GM21447 (cell line): ENCODE data around the gene TTC12.

Experiments
- ATAC-seq: cut with Tn5 transposase; IDR thresholded peaks from one replicate; pipeline ENCODE4 v1.9.1; 2021; ENCODE audit not compliant: unreplicated experiment

The TTC12 gene, protein sequence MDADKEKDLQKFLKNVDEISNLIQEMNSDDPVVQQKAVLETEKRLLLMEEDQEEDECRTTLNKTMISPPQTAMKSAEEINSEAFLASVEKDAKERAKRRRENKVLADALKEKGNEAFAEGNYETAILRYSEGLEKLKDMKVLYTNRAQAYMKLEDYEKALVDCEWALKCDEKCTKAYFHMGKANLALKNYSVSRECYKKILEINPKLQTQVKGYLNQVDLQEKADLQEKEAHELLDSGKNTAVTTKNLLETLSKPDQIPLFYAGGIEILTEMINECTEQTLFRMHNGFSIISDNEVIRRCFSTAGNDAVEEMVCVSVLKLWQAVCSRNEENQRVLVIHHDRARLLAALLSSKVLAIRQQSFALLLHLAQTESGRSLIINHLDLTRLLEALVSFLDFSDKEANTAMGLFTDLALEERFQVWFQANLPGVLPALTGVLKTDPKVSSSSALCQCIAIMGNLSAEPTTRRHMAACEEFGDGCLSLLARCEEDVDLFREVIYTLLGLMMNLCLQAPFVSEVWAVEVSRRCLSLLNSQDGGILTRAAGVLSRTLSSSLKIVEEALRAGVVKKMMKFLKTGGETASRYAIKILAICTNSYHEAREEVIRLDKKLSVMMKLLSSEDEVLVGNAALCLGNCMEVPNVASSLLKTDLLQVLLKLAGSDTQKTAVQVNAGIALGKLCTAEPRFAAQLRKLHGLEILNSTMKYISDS

DNA sequence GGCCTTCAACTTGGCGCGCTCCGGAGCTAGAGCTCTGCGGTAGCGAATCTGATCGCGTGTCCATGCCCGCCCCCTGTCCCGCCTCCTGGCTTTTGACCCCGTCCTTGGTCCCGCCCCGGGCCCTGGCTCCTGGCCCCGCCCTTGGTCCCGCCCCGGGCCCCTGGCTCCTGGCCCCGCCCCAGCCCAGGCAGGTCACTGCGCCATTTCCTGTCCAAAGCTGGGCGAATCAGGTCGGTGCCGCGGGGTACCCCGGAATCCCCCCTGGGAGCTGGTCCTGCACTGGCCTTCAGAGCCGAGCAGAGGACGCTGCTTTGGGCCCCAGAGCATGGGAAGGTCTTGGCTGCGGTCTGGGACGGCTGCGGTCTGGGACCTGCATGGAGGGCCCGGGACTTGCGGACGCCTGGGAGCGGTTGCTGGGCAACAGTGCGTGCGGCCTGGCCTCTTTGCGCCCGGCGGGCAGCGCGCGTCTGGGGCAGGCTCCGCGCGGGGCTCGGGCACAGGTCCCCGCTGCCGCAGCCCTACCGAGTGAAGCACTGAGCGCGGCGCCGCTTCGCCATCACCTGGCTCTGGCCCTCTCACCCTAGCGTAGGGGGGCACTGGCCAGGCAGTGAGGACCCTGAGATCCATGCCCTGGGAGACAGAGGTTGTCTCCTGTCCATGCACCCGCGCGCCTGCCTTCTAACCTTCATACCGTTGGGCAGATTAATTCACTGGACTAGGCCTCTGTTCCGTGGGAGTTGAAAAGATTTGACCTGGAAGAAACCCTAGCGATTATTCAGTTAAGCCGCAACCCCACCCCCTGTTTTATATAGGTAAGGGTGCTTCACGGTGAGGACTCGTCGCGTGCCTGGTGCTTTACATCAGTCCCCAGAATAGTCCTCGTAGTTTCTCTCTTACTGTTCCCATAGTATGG lies at the start of gene TTC12:
Gene TTC12 (plus strand): TSS at position 195 of the 913 bp plus-strand sequence. CDS start 1,675 bp downstream, outside the sequence.
- peak; percentile 99 for ATAC-seq

DNA sequence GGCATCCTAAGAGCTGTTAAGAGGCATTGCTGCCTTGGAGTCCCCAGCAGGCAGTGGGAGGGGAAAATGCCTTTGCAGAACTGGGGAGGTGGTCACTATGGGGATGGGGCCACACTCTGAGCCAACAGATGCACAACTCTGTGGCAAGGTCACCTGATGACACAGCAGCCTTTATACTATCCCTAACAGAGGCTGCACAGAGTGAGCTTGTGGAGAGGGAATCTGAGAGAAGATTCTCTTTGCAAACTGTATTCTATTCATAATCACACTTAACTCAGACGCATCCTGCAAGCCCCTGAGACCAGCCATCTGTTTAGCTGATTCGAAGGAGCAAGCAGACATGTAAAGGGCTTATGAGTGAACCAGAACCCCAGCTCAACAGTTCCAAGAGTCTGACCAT lies 49.0 kb upstream of the TTC12 start:
- no peak for ATAC-seq

DNA sequence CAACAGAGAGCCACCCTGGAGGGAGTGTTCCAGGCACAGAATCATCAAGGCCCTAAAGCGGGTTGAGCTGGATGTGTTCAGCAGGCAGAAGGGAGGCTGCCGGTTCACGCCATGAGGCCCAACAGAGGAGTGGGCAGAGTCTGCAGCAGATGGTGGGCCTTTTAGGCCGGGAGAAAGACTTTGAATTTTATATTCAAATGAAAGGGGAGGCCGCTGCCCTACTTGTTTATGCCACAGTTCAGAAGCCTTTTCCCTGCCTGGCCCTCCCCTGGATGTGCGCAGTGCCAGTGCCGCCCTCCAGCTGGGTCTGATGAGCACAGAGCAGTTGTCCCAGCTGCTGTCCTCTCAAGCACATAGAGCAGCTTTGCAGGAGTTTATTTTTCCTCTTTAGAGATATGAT lies 46.9 kb upstream of the TTC12 start:
- no peak for ATAC-seq

DNA sequence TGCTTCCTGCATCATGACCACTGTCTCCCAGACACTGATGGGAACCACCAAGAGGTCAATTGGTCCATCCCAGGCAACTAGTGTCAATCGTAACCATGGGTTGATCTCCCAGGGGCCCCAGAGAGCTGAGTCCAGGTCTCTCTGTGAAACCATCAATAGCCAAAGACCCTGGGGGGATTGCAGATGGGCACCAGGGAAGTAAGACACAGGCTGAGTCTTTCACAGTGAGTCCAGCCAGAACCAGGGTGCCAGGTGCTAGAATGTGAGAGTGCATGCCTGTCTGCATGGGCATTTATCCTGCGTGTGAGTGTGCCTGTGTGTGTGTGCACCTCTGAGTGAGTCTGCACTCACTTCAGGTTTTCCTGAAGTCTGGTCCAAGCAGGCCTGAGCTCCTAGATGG lies 45.3 kb upstream of the TTC12 start:
- no peak for ATAC-seq

DNA sequence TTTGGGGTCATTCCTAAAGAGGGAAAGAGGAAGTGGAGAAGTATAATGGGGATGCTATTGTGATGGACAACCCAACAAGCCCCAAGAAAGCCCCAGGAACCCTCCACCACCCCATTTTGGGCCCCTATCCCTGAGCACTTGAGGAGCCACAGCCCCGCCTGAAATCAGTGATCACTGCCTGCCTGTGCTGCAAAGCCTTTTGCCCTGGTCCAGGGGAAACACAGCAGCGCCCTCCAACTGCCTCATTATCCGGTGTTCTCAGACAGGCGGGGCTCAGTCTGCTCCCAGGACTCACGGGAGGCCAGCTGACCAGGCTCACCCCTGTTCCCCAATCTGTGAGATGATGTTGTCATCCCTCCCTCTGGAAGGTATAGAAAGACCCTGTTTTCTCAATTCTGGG lies 44.7 kb upstream of the TTC12 start:
- no peak for ATAC-seq

DNA sequence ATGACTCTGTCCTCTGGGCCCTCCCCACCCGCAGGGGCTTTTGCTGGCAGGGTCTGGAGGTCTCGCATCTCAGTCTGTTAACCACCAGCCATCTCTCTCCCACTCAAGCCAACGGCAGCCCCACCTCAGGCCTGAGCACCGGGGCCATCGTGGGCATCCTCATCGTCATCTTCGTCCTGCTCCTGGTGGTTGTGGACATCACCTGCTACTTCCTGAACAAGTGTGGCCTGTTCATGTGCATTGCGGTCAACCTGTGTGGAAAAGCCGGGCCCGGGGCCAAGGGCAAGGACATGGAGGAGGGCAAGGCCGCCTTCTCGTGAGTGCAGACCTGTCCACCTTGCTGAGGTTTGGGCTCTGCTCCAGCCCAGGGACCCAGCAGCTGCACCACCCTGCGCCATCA lies 44.3 kb upstream of the TTC12 start:
- no peak for ATAC-seq

DNA sequence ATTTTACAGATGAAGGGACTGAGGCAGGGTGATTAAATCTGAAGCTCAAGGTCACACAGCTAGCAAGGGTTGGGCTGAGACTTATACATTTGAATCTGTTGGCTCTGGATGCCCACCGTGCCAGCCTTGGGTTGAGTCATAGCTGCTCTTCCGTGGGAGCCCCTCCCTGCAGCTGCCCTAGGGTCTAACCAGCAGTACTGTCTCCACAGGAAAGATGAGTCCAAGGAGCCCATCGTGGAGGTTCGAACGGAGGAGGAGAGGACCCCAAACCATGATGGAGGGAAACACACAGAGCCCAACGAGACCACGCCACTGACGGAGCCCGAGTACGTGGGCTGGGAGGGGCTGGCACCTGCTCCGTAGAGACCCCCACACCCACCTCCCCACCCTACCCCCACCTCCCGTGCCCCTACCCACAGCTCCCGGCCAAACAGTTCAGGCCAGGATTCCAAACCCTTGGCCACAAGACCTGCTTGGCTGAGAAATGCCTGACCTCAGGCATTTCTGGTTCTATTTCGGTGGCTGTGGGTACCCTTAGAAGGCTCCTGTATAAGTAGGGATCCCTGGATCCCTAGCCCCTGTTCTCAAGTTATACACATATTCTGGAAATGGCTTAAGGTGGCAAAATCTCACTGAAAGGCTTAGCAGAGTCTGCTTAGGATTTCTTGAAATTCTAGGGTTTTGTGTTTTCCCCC lies 42.7 kb upstream of the TTC12 start:
- ATAC-seq = no peak

DNA sequence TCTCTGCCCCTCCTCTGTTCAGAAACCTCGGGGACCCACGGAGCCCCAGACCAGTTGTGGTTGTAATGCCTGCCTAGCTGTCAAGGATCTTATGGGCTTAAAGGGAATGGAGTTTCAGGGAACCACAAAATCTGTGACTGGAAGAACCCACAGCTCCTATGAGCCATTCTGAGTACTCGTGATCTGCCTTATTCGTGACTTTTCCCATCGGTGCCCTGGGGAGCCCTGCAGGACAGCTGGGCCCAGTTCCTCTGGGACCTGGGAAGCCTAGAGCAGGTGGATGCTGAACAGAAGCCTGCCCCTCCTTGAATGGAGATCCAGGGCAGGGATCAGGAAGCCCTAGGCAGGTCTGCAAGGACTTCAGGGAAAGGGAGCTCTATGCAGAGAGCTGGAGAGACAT lies 42.1 kb upstream of the TTC12 start:
- ATAC-seq = no peak

DNA sequence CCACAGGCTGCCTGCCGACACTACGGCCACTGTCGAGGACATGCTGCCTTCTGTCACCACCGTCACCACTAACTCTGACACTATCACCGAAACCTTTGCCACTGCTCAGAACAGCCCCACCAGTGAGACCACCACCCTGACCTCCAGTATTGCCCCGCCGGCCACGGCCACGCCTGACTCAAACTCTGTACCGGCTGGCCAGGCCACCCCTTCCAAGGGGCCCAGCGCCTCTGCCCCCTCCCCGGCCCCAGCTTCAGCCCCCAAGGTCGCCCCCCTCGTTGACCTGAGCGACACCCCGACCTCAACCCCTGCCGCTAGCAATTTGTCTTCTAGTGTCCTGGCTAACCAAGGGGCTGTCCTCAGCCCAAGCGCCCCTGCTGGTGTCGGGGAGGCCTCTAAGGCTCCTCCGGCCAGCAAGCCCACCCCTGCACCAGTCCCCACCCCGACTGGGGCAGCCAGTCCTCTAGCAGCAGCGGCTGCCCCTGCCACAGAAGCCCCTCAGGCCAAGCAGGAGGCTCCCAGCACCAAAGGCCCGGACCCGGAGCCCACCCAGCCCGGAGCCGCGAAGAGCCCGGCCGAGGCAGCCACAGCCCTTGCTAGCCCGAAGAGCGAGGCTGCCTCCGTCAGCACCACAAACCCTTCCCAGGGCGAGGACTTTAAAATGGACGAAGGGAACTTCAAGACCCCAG lies 41.3 kb upstream of the TTC12 start:
- no peak for ATAC-seq

DNA sequence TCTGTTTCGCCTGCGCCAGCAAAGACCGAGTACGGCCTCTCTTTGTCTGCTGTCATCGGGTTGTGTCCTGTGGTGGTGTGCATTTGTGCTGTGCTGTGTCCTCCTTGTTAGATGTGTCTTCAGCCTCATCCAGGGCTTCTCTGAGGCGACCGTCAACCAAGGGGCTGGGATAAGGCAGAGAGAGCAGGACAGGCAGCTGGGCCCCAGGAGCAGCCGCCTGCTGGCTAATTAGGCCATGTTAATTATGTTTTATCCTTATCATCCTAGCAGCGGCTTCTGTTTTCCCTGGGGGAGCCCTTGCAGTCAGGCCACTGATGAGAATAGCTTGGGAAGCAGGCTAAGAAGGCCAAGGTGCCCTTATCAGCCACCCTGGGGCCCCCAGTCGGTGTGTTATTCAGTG lies 40.7 kb upstream of the TTC12 start:
- ATAC-seq = no peak

DNA sequence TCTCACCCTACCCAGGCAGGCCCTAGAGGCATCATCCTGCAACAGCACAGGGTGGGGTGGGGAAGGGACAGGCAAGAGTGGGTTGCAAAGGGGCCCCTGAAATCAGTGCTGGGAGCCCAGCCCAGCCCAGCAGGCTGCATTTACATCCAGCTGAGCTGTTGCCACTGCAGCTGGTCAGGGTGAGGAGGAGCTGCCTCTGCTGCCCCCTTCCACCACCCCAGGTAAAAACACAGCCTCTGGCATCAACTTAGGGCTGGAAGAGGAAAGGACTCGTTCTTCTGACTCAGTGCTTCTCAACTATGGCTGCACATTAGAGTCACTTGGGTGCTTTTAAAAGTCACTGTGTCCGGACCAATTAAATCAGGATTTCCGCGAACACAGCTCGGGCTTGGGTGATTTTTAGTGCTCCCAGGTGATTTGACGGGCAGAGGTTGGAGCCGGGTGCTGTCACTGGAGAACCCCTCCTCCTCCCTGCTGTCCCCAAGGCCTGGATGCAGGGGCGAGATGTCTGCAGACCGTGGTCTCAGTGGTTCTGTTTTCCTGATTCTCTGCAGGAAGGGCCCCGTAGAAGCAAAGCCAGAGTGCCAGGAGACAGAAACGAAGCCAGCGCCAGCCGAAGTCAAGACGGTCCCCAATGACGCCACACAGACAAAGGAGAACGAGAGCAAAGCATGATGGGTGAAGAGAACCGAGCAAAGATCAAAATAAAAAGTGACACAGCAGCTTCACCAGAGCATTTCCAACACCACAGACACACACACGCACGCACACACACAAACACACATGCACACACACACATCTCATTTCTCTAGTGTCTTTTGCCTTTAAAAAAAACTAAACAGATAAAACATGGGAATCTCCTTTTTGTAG lies 39.4 kb upstream of the TTC12 start:
- no peak for ATAC-seq

DNA sequence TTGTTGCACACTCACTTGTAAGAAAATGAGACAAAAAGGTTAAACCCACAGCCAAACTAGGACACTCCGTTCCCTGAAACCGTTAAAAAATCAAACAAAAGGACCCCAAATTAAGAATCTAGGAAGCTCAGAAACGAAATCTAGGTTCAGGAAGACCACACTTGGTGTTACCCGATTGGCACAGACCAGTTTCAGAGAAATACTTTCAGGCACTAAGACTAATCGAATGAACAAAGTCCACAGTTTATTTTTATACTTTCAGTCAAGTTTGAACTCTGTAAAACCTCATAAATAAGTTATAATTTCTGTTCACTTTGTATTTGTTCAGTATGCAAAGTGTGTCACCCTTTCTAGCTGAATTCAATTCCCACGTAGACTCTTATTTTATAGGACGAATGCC lies 38.8 kb upstream of the TTC12 start:
- ATAC-seq = no peak

DNA sequence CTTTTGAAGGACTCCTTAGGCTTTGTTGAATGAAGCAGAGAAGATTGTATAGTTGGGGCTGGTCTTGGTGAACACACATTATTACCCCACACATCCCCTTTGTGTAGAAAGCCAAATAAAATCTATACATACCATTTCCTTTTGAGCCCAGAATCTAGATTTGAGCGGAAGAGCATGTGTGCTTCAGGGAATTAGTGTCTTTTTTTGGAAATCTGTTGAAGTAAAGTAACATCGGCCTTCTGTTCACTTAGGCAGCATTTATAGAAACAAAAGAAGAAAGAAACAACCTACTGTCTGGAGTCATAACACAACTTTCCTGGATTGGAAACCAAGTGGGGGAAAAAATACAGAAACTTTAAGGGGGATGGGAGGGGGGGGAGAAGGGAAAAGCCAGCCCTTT lies 37.9 kb upstream of the TTC12 start:
- no peak for ATAC-seq

DNA sequence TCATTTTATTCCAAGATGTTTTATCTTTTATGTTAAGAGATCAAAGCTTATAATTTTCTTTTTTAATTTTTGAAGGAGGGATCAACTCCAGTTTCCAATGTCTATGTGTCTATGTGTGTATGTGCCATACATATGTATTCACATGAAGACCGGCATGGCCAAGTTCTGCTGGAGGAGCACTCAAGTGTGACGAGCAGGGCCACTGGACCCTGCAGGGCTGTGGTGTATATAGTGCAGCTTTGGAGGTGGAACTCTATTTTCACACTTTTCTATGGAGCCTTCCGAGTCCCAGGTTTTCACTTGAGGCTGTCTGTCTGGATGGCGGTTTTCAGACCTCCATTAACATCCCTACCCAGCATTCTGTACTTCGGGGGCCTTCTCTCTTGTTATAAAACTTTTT lies 36.5 kb upstream of the TTC12 start:
- no peak for ATAC-seq

DNA sequence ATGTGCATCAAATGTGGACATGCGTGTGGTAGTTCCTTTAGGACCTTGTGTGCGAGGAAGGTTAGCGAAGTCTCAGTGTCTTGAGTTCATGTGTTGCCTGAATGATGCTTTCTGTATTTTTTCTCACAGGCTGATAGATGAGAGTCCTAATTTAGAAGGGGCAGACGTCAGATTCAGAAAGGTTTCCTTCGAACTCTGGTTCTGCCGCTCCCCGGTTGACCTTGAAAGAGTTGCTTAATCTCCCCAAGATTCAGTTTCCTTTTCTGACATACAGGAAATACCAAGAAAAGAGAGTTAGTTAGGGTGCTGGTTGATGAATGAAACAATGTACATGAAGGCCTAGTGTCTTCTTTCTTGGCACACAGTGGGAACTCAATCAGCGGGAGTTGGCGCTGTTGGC lies 35.9 kb upstream of the TTC12 start:
- ATAC-seq = no peak

DNA sequence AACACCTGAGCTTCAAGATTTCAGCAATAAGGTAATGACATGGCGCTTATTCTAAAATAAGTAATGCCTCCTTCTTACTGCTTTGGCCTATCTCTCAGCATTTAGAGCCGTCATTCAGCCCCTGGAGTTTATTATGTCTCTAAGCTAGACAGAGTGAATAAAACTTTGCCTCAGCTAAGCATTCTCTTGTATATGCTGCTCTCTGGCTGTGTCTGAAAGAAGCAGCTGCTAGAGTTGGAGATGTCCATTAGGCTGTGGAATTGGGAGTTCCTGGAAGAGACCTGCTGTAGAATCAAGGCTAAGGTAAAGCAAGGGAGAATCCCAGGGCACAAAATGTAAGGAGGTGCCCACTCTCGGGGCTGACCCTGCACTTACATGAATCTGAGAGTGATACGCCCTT lies 35.5 kb upstream of the TTC12 start:
- no peak for ATAC-seq

DNA sequence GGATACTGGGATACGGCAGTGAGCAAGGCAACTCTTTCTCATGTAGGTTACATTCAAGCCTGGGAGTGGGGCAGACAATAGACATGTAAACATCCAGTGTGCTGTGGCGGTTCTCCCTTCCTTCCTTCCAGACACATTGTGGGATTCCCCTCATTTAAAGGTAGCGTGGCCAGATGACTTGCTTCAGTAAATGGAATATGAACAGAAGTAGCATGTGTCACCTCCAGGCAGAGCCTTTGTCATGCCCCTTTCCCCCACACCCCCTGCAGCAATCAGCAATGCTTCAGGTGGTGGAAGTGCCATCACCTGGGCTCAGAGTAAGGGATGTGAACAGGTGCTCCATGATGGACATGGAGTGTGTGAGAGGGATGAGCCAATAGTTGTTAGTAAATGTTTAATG lies 34.8 kb upstream of the TTC12 start:
- ATAC-seq = no peak

DNA sequence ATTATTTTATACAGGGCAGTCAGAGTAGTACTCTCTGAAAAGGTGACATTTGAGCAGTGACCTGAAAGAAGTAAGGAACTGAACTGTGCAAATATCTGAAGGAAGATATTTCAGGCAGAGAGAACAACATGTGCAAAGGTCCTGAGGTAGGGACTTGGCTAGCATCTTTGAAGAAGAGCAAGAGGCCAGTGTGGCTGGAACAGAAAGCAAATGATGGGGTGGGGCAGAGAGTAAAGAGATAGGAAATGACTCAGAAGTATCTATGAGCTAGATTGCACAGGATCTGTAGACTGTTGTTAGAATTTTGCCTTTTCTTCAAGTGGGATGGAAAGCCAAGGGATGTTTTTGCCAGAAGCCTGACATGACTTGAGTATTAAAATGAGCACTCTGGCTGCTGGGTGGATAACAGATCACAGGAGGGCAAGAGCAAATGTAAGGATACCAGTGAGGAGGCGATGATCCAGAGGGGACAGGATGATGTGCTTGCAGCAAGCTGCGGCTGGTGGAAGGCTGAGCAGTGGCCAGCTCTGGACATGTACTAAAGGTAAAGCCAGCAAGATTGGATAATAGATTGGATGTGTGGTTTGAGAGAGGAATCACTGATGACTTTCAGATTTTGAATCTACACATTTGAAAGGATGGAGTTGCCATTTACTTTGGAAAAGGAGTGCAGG lies 33.2 kb upstream of the TTC12 start:
- ATAC-seq = no peak

DNA sequence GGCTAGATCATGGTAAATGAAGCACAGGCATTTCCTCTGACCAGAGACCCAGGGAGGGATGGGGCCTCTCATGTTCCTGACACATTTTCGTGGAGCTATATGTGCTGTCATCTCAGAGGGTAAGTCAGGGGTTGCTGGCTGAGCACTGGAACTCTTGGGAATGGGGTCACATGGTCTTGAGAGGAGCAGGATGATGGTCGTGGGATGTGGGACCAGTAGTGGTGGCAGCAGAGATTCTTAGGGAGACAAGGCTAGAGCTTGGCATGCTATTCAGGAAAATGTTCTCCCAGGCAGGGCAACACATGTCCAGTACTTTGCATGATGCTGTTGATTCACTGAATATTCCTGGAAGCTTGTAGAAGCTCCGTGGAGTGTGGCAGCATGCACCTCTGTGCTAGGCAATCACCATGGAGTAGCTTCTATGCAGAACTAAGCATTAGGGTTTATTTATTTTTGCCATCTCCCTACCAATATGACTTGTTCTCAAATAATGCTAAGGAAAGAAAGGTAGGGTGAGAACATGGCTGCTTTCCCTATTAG lies 31.4 kb upstream of the TTC12 start:
- ATAC-seq = no peak
